GM12874 (cell line): ENCODE data around the gene CCP110.
A peak's percentile ranks its signal among the peaks of the same experiment; 100 is the strongest.

Source experiments
- CTCF ChIP-seq: IDR thresholded peaks from 2 replicates; pipeline ENCODE4 v1.5.1; 2011; ENCODE audit warnings: low read depth, mild to moderate bottlenecking, control low read depth, low read length, moderate library complexity; ENCODE audit not compliant: insufficient read depth

The CCP110 gene

GRCh38 chr16:19559242-19559910 lies 35.6 kb downstream of the CCP110 start:
- peak; percentile 39; the same call in 1 of the 2 replicates for TF ChIP-seq CTCF

- TF ChIP-seq CTCF: no peak
These were observed 36.3 kb downstream of the CCP110 start for GRCh38 chr16:19560078-19560477.

GRCh38 chr16:19563377-19563776 lies 39.6 kb downstream of the CCP110 start:
- no peak for TF ChIP-seq CTCF

GRCh38 chr16:19566362-19566761 lies 42.6 kb downstream of the CCP110 start:
- TF ChIP-seq CTCF: no peak

GRCh38 chr16:19567560-19567959 lies 43.8 kb downstream of the CCP110 start:
- TF ChIP-seq CTCF: no peak

- no peak for TF ChIP-seq CTCF
These were observed 50.3 kb downstream of the CCP110 start for GRCh38 chr16:19573997-19574396.

- TF ChIP-seq CTCF: no peak
These were observed 50.9 kb downstream of the CCP110 start for GRCh38 chr16:19574615-19575014.
